GM19372 (cell line): Measurements from ENCODE around the gene BRIP1.
"Not testable (repeated sequence)": the region's sequence is repeated elsewhere in the genome, so short reads cannot be mapped to it uniquely, and the experiment has no call there.

ENCODE experiments used
- ATAC-seq: cut with Tn5 transposase; IDR thresholded peaks from one replicate; pipeline ENCODE4 v1.9.1; 2021; ENCODE audit warnings: mild to moderate bottlenecking, low read depth, moderate library complexity; ENCODE audit not compliant: unreplicated experiment

The BRIP1 gene

DNA sequence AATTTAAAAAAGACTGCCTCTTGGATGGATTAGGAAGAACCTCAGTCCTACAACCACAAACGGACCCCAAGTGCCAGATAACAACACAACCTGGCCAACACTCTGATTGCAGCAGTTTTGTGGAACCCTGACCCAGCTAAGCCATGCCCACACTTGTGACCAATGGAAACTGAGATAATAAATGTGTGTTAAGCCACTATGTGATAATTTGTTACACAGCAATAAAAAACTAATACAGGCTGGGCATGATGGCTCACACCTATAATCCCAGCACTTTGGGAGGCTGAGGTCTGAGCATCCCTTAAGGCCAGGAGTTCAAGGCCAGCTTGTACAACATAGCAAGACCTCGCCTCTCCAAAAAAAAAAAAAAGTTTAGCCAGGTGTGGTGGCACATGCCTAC is 127.5 kb downstream of the BRIP1 start:
- ATAC-seq = no peak

DNA sequence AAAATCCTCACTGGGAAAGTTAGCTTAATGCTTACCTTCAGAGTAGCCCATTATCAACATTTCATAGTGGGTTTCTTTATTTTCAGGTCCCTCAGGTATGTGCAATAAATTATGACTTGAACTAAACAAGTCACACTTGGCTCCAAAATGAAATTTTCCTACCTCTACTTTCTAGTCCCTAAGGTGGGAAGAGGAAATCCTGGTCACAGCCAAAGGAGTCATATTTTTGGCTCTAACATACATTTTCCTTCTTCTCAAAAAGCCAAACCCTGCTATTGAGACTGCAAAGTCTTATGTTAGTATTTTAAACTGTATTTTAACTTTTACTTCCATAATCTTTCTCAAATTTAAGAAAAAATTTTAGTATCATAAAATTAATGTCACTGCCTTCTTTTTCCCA is 128.9 kb downstream of the BRIP1 start:
- ATAC-seq = no peak

DNA sequence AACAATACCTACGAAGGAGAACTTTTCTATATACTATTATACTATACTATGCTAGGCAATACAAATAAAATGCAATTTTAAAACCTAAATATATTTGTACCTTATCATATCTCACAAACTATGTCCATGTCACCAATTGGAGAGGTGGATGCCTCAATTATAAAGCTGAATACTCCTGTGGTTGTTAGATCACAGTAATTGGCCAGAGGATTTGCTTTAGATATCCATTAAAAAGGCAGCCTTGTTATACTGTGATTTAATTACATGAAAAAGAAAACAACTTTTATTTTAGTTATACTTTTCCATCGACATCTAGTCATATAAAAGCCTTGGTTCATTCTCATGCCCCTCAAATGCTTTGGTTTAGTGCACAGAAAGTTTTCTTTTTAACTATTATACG is 129.3 kb downstream of the BRIP1 start:
- no peak for ATAC-seq

DNA sequence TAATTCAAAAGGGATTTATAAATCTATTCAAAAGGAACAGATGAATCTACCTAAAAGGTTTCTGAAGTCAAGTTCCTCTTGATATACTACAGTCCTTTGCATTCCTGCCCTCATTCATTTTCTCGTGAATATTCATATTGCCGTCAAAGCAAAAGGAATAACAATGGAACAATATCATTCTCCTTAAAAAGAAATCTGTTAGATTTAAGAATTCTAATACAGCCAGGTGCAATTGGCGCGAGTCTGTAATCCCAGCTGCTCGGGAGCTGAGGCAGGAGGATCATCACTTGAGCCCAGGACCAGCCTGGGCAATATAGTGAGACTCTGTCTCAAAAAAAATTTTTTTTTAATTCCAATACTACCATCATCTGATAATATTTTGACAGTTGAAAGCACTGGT is 130.3 kb downstream of the BRIP1 start:
- ATAC-seq = no peak

DNA sequence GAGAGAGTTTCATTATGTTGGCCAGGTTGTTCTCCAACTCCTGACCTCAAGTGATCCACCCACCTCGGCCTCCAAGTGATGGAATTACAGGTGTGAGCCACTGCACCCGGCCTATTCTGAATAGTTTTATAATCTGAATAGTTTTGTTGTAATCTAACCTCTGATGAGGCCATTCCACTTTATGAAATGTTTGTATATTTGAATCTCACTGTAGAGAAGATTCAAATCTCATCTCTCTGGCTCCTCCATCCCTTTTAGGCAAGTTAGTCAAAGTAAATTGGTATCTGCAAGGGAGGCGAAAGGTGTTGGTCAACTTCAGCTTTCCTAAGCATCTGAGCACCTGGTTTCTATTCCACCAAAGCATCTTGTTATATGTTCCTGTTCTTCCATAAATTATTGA is 131.2 kb downstream of the BRIP1 start:
- ATAC-seq = no peak

DNA sequence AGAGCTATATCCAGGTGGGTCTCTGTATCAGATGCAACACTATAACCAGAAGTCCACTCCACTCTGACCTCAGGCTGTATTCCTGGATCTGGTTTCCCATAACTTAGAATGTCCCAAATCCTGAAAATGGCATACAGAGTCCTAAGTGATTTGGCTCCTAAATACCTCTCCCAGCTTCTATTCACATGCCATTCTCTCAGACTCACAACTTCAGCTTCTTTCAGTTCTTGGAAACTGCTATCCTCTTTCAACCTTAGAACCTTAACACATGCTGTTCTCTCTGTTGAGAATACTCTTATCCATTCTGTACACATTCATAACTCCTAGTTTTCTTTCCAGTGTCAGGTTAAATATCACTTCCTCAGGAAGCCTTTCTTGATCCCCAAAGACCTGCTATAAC is 132.0 kb downstream of the BRIP1 start:
- ATAC-seq = no peak

DNA sequence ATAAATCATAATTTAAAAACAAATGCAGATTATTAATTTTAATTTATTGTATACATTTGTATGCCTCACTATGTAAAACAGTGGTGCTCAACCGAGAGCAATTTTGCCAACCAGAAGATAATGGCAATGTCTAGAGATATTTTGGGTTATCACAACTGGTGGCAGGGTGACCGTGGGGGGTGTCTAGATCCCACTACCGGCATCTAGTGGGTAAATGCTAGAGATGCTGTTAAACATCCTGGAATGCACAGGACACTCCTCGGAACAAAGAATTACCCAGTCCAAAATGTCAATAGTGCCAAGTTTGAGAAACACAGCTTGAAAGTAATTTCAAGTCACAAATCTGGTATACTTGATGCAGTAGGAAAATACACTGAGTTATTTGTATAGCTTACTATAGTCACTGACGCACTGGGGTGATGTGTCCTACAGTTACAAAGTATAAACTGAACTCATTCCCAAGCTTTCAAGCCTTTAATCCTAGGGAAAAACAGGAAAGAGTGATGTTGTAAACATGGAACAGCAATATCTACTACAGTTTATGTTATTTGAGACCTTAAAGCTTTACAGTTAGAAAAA is 133.5 kb downstream of the BRIP1 start:
- no peak for ATAC-seq

DNA sequence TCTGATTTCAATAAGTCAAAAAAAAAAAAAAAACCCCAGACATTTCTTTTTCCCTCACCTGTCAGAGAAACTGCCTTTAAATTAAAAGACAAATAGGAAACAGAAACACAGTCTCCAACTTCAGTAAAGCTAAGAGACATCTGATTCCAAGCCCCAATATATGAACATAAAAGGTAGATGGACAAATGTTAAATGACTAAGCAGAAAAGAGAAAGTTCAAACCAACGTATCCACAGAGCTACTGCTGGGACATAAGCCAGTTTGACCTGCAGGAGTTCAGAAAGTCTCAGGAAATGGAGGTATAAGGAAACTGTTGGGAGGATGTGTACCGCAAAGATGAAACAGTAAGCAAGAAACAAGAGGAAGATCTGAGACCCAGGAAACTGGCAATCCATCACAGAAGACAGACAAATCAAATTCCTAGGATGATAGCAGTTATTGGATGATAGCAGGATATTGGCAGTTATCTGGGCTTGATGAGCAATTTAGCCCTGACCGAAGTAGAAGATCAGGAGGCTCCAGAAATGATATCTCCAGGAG is 135.0 kb downstream of the BRIP1 start:
- ATAC-seq = no peak

DNA sequence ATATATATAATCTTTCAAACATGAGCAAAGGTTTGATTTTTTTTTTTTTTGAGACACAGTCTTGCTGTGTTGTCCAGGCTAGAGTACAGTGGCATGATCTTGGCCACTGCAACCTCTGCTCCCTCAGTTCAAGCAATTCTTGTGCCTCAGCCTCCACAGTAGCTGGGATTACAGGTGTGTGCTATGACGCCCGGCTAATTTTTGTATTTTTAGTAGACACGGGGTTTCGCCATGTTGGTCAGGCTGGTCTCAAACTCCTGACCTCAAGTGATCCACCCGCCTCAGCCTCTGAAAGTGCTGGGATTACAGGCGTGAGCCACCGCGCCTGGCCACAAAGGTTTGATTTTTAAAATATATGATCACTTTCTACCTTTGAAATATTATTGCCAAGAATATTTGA is 135.5 kb downstream of the BRIP1 start:
- ATAC-seq = not testable (repeated sequence)

DNA sequence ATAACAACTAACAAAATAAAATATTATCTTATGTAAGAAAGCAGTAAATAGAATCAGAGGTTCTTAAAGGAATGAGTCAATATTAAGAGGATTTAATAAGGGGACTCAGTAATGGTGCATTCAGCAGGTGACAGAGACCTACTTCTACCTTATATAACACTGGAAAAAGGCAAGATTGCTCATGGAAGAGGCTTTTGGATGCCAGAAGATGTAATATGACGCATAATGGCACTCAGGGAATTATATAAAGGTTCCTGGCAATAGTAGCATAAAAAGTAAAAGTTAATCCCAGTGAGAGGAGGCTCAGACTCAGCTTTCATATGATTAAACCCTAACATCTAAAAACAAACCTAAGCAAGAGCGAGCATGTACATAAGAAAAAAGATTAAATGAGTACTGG is 136.4 kb downstream of the BRIP1 start:
- ATAC-seq = no peak

DNA sequence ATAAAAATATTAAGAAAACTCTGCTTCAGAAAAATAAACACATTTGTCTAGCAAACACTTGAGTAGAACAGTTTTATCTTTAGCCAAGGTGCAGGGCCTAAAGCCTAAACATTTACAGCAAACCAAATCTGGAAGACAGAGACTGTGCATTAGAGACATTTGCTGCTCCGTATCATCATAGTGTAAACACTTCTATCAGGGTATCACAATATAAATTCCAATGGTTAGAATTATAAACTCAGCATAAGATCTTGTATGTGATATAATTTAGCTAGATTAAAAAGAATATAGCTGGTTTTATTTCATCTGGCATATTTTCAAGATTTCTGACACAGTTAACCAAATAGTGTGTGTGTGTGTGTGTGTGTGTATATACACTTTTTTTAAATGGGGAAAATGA is 138.6 kb downstream of the BRIP1 start:
- no peak for ATAC-seq

DNA sequence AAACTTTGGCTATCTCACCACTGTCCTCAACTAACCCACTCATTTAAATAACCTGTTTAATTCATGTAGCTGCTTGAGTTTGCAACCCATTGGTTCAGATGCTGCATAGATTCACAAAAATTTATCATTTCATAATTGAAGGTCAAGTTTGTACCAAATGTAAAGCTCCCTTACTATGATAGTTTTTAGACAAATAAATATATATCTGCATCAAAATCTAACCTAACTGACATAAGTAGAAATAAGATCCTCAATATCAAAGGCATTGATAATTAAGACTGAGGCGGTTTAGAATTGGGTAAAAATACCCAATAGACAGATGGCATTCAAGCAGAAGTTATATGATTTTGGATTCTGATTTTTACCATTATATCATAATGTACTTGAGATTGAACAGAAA is 139.4 kb downstream of the BRIP1 start:
- no peak for ATAC-seq

DNA sequence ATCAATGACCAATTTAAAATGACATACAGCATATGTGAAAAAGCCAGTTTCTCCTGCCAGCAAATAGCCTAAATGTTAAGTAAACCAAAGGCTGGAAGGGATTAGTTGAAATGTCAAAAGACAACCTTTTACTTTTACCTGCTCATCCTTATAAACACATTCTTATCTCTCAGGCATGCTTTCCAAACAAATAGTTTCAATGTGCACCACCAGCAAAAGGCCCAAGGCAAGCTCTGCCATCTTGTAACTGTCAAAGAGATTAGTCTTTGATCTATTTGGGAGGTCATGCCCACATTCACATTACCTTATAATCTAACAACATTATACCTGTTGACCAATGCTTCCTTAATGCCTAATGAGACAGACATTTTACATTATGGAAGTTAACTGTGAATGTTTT is 140.1 kb downstream of the BRIP1 start:
- no peak for ATAC-seq

DNA sequence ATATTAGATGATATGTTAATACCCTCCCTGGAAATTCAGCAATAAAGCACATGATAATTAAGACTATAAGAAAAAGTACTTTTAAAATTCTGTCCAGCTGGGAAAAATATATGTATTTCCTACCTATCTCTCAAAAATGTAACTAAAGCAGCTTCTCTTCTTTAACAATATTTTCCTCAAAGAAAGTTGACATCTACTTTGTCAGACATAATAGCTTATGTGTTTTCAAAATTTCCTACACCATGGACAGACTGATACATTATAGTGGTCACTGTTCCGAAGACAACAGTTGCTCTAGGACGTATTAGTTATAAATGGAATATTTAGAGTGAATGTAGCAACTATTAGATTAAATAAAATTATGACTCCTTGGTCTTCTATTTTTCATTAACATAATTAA is 140.9 kb downstream of the BRIP1 start:
- ATAC-seq = no peak

DNA sequence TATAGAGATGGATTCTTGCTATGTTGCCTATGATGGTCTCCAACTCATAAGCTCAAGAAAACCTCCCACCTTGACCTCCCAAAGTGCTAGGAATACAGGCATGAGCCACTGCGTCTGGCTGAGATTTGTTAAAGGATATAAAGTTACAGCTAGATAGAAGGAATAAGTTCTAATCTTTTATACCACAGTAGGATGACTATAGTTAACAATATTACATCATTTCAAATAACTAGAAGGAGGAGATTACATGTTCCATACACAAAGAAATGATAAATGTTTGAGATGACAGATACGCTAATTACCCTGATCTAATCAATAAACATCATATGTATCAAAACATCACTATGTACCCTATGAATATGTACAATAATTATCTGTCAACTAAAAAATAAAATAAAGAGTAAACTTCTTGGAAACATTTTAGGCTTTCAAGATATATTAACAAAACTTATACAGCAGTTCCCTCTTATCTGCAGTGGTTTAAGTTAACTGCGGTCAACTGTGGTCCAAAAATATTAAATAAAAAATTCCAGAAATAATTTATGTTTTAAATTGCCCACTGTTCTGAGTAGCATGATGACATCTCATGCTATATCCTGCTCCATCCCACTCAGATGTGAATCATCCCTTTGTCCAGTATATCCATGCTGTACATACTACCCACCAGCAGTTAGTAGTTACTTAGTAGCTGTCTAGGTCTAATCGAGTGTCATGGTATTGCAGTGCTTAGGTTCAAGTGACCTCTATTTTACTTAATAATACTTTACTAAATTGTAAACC is 143.1 kb downstream of the BRIP1 start:
- no peak for ATAC-seq

DNA sequence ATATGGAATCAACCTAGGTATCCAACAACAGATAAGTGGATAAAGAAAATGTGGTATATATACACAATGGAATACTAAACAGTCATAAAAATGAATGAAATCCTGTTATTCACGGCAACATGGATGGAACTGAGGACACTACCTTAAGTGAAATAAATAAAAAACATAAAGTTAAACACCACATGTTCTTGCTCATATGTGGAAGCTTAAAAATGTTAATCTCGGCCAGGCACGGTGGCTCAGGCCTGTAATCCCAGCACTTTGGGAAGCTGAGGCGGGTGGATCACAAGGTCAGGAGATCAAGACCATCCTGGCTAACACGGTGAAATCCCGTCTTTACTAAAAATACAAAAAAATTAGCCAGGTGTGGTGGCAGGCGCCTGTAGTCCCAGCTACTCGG is 144.1 kb downstream of the BRIP1 start:
- ATAC-seq = not testable (repeated sequence)

DNA sequence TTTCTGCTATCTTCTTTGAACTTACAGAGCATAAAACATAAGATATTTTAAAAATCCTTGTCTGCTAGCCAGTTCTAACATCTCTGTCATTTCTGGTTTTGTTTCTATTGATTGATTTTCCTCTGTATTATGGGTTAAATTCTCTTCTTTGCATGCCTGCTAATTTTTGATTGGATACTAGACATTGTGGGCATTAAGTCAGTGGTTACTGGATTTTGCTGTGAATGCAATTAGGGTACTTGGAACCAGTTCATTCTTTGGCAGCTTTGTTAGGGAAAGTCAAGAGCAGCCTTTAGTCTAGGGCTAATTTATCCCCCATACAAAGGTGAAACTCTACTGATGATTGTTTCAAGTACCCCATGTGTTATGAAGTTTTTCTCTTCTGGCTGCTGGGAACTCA is 145.3 kb downstream of the BRIP1 start:
- no peak for ATAC-seq

DNA sequence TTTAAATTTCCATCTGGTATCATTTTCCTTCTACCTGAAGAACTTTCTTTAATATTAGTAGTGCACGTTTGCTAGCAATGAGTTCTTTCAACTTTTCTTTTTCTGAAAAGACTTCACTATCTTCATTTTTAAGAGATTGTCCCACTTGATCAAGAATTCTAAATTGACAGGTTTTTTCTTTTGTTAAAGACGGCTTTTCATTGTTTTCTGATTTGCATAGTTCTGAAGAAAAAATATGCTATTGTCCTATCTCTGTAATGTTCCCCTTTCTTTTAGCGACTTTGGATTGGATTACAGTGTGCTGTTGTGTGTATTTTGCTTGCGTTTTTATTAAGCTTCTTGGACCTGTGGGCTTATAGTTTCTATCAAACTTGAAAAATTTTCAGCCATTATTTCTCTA is 146.0 kb downstream of the BRIP1 start:
- no peak for ATAC-seq

DNA sequence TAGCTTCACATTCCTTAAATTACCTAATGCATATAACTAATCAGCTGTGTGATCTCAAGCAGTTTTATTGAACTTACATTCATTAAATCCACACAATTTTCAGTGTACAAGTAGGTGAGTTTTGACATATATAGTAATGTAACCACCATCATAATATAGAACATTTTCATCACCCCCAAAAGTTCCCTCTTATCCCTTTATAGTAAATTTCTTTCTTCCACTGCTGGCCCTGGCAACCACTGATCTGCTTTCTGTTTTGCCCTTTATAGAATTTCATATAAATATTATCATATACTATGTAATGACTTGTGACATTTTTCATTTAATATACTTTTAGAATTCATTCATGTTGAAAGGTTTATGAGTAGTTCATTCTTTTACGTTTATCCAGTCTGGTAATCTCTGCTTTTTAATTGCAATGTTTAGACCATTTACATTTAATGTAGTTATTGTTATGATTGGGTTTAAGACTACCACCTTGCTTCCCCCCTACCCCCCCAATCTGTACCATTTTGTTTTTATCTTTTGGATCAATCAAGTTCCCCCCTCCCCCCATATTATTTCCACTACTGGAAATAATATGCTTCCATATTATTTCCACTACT is 147.0 kb downstream of the BRIP1 start:
- ATAC-seq = no peak

DNA sequence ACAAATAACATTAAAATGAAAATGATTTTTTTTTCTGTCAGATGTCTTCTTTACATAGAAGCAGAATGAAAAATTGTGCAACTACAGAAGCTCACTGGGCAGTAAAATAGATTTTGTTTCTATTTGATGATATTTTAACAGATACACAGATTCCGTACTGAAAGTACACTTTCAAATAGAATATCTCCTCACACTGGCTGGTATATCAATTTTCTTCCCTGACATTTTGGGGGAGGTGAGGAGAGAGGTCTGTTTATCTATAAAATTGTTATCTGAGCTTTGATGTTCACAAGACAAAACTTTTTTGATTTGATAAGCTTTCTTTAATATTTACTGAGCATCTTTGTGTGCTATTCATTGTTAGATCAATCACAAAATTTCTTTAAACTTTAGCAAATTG is 148.0 kb downstream of the BRIP1 start:
- no peak for ATAC-seq

DNA sequence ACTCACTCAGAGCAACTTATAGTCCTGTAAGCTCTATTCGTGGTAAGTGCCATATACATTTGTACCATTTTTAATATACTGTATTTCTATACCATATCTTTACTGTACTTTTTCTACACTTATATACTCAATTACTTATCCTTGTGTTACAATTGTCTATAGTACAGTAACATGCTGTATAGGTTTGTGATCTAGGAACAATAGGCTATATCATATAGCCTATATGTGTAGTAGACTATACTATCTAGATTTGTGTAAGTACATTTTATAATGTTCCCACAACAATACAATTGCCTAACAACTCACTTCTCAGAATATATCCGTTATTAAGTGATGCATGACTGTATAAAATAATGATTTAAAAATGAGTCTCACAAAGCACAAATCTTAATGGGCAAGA is 149.0 kb downstream of the BRIP1 start:
- no peak for ATAC-seq

DNA sequence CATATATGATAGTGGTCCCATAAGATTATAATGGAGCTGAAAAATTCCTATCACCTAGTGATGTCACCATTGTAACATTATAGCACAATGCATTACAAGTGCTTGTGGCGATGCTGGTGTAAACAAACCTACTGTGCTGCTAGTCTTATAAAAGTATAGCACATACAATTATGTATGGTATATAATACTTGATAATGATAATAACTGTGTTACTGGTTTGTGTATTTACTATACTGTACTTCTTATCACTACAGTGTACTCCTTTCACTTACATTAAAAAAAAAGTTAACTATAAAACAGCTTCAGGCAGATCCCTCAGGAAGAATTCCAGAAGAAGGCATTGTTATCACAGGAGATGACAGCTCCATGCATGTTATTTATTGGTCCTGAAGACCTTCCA is 150.3 kb downstream of the BRIP1 start:
- ATAC-seq = no peak
